Hematopoietic multipotent progenitor cell treated with erythropoietin and hydrocortisone succinate and interleukin-3 and kit ligand, for 15 days (in vitro differentiated cells): ENCODE measurements around the gene UBAP1L.
"Not testable (repeated sequence)": the region's sequence is repeated elsewhere in the genome, so short reads cannot be mapped to it uniquely, and the experiment has no call there.

Experiments used
- DNase-seq: peaks from one replicate; pipeline ENCODE4 v3.0.0-alpha.2; 2015; ENCODE audit warnings: low spot score

Gene UBAP1L

DNA sequence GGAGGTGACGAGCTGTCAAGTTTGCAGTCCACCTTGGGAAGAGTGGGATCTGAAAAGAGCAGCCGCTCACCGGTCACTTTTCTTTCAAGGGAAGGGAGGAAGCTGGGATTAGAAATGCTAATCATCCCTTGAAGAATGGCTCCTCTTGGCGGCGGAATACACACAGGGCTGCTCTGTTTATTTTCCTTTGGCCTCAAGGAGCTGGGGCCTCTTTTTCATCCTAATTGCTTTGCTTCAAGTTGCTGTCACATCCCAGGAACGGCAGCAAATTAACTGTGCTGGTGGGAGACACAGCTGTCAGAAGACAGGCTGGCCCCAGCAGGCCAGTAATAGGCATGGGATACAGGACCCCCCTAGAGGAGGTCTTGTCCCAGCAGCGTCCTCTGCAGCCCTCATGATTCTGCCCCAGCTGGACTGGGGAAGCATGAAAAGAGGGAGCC, 31.7 kb downstream of the UBAP1L start:
- no peak for DNase-seq

DNA sequence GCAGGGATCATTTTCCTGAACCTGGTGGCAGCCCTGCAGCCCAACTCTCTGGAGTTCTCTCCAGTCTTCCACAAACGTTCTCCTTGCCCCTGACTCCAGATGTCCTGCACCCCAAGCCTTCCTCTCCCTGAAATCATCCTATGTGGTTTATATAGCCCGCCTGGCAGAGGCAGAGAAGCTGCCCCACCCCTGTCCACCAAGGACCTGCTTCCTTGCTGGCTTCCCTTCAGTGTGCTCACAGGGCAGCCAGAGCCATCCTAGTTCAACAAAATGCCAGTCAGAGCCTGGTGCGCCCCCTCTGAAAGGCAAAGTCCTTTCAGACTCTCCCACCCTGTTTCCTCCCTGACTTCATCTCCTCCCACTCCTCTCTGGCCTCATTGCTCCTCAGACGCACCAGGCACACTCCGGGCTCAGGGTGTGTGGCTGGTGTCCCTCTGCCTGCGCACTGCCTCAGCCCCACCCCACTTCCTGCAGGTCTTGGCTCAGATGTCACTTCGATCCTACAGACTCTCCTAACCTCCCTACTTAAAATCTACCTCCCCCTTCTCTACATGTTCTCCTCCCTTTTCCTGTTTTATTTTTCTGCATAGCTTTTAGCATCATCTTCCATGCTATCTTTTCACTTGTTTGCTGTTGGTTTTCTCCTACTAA, 32.6 kb downstream of the UBAP1L start:
- no peak for DNase-seq

DNA sequence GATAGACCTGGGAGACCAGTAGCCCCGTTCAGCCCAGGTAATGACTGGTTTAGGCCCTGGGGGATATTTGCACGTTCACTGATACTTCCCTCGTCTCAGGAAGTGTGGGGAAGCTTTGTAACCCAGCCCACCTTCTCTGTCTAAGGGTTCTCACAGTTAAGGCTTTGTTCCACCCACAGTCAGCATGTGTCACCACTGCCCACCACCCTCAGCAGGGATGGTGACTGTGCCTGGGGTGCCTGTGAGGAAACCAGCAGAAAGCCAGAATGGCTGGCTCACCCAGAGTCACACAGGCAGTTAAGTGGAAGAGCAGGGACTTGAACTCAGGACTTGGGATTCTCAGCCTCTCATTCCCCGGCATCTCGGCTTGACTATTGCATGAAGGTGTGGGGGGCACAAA, 33.2 kb downstream of the UBAP1L start:
- no peak for DNase-seq

DNA sequence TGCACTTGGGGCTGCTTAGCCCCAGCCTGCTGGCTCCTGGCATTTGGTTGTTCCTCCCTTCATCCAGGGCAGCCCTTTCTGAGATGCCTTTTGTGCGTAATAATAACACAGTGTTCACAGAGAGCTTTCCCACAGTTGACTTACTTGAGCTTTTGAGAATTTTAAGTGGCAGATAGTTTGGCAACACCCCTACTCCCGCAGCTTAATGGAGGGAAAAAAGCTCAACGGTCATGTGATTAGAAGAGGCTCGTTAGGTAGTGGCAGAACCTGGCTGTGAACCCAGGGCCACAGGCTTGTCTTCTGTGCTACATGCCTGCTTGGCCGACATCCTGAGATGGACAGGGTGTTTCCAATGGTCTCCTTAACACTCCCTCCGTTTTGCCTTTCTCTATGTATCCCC, 33.7 kb downstream of the UBAP1L start:
- no peak for DNase-seq

DNA sequence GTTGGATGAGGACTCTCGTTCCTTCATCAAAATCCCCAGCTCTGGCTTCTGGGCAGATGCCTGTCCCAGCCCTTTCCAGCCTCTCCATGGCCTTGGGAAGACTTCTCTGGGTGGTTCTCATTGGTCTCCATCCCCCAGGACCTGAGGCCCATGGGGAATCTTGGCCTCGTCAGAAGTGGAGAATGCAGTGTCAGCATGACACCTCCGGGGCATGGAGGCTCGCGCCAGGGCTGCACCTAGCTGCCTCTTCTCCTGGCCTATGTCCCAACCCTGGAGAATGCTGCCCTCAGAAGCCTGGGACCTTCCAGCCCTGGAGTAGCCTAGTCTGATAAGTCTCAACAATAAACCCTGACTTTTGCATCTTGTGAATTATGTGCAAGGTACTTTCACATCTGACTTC, 35.4 kb downstream of the UBAP1L start:
- no peak for DNase-seq

DNA sequence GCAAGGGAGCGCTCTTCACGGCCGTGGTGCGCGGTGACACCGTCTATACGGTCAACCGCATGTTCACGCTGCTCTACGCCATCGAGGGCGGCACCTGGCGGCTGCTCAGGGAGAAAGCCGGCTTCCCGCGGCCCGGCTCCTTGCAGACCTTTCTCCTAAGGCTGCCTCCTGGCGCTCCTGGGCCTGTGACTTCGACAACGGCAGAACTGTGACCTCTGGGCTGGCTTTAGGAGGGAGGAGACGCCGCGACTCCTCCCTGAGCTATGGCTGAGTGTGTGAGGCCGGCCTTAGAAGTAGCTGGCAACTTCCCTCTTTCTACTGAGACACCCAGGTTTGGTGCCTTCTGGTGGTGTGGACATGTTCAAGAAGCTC, 37.0 kb downstream of the UBAP1L start:
- no peak for DNase-seq

DNA sequence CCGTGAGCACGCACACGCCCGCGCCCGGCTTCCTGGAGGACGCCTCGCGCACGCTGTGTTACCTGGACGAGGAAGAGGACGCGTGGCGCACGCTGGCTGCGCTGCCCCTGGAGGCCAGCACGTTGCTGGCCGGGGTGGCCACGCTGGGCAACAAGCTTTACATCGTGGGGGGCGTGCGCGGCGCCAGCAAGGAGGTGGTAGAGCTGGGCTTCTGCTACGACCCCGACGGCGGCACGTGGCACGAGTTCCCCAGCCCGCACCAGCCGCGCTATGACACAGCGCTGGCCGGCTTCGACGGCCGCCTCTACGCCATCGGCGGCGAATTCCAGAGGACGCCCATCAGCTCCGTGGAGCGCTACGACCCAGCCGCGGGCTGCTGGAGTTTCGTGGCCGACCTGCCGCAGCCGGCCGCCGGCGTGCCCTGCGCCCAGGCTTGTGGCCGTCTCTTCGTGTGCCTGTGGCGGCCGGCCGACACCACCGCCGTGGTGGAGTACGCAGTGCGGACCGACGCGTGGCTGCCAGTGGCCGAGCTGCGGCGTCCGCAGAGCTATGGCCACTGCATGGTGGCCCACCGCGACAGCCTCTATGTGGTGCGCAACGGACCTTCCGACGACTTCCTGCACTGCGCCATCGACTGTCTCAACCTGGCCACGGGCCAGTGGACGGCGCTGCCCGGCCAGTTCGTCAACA, 37.6 kb downstream of the UBAP1L start:
- DNase-seq: no peak

DNA sequence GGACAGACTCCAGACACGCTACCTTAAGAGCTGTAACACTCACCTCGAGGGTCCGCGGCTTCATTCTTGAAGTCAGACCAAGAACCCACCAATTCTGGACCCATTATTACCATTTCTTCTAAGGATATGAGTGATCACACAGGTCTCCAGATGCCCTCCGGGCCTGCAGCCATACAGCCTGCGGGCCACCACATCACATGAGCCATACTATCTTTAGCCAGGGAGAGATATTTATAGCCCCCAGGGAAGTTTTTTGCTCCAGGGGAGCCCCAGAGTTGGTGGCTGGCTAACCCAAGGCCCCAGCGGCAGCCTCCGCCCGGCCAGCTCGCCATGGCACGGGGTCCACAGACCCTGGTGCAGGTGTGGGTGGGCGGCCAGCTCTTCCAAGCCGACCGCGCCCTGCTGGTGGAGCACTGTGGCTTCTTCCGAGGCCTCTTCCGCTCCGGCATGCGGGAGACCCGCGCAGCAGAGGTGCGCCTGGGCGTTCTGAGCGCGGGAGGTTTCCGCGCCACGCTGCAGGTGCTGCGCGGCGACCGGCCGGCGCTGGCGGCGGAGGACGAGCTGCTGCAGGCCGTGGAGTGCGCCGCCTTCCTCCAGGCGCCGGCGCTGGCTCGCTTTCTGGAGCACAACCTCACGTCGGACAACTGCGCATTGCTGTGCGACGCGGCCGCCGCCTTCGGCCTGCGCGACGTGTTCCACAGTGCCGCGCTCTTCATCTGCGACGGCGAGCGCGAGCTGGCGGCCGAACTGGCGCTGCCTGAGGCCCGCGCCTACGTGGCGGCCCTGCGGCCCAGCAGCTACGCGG, 38.3 kb downstream of the UBAP1L start, which contains the start of gene KBTBD13:
TSS of gene KBTBD13 (plus strand) at position 261 of the 805 bp plus-strand sequence. CDS start at position 331, 70 bp downstream.
- DNase-seq: no peak

DNA sequence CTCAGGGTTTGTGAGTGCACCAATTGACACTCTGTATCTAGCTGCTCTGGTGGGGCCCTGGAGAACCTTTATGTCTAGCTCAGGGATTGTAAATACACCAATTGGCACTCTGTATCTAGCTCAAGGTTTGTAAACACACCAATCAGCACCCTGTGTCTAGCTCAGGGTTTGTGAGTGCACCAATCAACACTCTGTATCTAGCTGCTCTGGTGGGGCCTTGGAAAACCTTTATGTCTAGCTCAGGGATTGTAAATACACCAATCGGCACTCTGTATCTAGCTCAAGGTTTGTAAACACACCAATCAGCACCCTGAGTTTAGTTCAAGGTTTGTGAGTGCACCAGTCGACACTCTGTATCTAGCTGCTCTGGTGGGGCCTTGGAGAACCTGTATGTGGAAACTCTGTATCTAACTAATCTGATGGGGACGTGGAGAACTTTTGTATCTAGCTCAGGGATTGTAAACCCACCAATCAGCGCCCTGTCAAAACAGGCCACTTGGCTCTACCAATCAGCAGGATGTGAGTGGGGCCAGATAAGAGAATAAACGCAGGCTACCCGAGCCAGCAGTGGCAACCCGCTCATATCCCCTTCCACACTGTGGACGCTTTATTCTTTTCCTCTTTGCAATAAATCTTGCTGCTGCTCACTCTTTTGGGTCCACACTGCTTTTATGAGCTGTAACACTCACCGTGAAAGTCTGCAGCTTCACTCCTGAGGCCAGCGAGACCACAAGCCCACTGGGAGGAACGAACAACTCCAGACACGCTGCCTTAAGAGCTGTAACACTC, 39.2 kb downstream of the UBAP1L start:
- not testable (repeated sequence) for DNase-seq

DNA sequence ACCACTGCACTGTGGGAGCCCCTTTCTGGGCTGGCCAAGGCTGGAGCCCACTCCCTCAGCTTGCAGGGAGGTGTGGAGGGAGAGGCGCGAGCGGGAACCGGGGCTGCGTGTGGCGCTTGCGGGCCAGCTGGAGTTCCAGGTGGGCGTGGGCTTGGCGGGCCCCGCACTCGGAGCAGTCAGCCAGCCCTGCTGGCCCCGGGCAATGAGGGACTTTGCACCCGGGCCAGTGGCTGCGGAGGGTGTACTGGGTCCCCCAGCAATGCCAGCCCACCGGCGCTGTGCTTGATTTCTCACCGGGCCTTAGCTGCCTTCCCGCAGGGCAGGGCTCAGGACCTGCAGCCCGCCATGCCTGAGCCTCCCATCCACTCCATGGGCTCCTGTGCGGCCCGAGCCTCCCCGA, 40.1 kb downstream of the UBAP1L start:
- not testable (repeated sequence) for DNase-seq

DNA sequence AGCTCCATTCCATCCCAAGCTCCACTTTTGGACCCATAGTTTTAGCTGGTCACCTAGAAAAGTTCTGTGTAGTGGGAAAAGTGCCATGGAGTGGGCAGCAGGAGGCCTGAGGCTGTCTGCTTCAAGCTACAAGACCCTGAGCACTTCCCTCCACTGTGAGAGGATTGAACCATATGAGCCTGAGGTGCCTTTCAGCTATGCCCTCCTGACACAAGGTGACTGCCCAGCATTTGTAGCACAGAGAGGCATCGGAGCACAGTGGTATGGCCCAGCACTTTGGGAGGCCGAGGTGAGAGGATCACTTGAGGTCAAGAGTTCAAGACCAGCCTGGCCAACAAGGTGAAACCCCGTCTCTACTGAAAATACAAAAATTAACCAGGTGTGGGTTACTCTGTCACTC, 42.4 kb downstream of the UBAP1L start:
- DNase-seq: no peak

DNA sequence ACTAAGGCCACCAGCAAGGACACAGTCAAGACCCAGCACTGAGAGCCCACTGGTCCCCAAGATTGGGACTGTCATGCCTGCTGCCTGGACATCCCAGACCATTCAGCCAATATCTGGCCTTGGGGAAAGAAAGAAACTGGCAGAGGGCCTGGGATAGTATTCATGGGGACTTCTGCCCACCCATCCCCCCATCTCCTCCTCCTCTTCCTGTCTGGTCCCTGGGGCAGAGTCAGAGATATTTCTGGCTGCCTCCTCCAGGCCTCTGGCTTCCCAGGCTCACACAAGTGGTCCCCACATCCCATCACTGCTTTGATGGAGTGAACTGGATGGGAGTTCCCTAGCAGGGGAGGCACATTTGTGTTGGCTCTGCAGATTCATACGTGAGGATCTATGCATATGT, 43.0 kb downstream of the UBAP1L start:
- no peak for DNase-seq

DNA sequence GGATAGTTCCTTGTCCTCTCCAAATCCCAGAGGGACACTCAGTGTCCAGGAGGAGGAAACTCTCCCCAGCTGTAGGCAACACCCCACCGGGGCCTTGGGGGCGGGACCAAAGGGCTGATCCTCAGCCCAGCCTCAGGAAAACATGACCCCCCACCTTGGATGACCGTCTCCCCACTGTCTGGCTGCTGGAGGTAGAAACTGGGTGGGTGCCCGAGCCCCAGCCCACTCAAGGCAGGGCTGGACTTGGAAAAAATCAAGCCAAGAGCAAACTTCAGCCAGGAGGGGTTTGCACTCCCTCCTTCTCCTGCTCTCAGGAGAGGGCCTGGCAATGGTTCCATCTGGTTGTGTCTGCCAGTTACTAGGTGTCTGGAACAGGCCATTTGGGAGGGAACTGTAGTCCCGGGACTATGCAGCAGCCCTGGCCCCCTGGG, 43.6 kb downstream of the UBAP1L start:
- DNase-seq: no peak

DNA sequence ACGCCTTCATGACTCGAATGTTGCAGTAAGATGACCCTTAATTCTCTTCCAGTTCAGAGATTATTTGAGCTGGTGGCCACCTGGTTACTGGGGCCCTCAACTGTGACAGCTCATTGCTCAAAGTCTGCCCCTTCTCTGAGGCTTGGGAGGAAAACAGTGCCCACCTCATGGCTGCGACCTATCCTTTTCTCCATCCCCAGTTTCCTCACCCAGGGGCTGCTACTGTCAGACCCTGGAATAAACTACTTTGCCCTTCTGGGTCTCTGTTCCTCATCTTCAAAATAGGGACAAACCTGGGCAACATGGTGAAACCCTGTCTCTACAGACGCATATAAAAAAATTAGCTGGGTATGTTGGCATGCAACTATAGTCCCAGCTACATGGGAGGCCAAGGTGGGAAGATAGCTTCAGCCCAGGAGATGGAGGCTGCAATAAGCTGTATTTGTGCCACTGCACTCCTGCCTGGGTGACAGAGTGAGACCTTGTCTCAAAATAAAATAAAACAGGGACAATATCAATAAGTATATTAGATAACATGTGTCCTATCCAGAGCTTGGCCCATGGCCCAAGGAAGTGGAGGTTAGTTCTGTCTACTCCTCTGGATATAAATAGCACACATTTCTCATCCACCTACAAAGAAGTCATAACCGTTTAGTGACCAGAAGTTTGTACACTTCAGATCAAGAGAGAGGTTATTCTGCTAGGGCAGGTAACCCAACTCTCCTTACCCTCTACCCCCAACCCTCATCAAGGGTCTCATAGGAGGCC, 45.0 kb downstream of the UBAP1L start:
- no peak for DNase-seq

DNA sequence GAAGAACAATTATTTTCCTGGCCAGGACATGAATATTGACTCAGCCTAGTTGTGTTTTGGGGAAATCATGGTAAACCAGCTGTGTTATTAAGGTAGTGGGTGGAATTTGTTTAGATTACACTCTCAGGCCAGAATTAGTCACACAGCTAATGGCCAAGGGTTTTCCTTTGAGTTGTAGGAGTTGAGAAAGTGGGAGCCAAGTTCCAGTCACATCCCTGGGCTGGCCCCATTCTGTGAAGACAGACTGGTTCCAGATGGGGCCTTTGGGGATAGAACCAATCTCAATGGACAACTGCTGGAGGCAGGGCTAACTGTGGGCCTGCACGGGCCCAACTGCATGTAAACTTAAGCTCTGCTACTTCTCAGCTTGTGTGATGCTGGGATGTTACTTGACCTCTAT, 45.8 kb downstream of the UBAP1L start:
- no peak for DNase-seq

DNA sequence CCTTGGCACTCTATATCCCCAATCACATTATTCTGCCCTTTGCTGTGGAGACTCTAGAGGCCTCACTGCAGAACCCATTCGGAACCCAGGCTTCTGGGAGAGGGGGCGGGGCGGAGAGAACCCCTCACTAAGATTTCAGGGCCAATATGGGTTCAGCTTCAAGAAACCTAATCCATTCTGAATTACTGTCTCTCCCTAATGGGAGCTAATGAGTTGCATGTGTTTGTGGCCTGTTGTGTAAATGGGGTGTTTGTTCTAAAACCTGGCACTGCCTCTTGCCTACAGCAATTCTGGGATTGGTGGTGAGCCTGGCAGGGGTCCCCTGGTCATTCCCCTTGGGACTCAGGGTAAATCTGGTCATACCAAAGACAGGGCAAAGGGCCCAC, 46.6 kb downstream of the UBAP1L start:
- DNase-seq: no peak

DNA sequence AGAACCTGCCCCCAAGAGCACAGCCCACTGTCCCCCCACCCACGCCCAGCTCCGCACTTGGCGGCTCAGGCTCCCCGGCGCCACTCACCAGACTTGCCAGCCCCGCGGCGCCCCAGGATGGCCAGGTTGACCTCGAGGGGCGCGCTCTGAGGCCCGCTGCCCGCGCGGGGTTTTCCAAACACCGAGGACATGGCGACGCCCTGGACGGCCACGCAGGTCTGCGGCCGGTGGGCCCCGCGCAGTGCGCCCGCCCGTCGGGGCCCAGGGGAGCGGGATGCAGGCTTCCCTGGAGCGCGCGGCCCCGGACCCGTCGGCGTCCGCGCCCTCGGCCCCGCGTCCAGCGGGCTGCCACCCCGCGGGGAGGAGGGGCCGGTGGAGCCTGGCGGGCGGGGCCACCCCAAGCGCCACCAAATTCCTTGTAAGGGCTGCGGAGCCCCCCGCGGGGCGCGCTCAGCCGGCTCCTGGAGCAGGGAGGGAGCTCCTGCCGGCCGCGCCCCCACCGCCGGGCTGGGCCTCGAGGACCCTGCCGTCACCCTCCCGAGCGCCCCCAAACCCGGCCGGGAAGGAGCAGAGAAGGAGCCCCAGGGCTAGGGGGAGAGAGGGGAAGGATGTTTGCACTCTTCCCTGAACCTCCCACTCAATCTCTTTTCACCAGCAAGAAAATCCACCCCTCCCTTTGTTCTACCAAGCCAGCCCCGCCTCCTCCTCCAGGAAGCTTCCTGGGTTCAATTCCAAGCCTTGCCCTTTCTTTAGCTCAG, 47.2 kb downstream of the UBAP1L start, which contains the start of gene RASL12:
TSS of gene RASL12 (minus strand) at position 347 of the 758 bp plus-strand sequence. CDS start at position 191, 156 bp downstream.
- no peak for DNase-seq

DNA sequence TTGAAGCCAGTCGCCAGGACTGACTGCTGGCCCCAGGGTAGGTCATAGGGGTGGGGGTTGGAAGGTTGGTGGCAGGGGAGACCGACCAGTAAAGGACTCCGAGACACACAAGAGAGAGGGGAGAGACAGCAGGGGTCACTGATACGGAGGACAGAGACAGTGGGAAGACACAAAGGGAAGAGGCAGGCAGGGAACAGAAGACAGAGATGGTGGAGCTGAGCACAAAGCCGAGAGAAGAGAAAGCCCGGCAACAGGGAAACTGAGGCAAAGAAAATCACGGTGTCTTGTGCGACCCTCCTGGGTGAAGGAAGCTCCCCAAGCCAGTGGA, 47.7 kb downstream of the UBAP1L start:
- no peak for DNase-seq

DNA sequence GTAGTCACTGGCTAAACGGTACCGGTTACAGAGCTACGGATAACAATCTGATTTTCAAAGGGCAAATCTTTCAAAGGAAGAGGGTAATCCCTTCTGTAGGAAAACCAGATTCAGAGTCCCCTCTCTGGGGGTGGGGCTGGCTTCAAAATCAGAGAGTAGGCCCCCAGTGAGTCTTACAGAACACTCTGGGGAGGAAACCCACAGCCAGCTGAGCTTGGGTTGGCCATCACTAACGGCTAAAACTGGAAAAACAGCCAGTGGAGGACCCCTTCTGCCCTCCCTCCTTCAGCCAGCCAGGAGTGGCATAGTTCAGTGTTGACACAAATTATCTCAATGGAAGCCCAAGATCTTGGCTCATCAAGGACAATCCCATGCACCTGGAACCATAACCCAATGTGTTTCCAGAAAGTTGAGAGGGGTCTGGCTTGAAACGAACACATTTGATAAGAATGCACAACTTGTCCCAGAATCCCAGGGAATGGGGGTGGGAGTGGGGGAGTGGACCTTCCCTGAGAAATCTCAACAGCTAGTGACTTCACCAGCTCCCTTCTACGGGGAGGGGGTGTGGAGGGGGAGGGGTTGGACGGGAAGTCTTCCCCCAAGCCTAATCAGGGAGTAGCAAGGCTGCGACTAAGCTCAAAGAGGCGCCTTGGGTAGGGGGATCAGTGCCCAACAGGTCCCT, 48.2 kb downstream of the UBAP1L start:
- no peak for DNase-seq

DNA sequence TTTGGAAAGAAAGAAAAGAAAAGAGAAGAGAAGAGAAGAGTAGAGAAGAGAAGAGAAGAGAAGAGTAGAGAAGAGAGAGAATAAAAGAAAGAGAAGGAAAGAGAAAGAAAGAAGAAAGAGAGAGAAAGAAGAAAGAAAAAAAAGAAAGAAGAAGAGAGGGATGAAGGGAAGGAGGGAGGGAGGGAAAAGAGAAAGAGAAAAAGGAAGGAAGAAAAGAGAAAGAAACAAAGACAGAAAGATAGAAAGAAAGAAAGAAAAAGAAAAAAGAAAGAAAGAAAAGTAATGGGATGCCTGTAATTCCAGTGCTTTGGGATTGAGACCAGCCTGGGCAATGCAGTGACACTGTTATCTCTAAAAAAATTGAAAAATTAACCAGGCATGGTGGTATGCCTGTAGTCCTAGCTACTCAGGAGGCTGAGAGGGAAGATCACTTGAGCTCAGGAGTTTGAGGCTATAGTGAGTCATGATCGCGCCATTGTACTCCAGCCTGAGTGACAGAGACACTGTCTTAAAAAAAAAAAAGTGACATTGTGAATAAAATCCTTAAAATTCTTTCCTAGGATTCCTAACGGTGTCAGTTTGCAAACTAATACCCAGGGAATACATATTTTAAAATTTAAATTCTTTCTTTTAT, 48.9 kb downstream of the UBAP1L start:
- DNase-seq: no peak
